ENCODE data around the gene FITM1. TPM values are rescaled to one million over a fixed set of nuclear protein-coding genes. Genes with fewer than 3 reads are reported as not detected.

Gene FITM1
- total RNA-seq, 2 experiments from 2014 or later: 1.5 to 1.7 TPM

DNA sequence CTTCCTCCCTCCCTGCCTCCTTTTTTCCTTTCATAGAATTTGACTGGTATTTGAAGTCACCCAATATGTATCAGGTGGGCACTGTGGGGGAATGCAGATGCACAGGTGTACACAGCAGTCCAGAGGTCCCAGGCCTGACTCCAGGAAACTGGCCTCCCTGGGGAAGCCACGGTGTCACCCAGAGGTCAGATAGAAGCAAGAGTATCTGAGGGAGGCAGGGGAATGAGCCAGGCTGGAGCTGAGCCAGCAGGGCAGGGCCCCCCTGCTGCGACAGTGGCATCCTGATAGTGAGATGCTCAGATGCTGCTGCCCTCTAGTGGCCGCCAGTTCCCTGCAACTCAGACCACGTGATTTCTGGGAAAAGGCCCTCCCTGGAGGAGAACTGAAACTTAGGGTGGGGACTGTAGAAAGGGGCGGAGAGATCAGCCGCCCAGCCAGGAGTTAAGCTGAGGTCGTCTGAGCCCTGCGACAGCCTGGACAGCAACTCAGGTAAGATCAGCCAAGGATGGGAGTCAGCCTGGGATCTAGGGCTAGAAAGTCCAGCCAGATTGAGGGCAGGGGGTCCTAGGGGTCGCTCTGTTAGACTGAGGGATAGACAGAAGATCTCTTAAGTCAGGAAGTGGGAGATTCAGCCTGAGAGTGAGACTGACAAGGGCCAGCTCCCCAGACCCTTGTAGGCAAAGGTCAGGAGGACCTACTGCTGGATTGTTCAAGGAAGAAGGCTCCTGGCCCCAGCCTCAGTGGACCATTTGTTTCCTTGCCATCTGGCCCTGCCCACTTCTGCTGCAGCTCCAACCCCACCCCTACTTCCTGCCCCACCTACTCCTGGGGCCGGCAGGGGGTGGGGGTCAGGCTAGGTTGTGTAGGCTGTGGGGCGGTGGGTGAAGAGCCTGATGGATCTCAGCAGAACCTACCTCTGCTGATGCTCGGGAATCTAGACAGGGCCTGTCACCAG is 30.7 kb downstream of the FITM1 start, which contains the start of gene IRF9:
Gene IRF9 (plus strand): TSS at position 416 of the 955 bp plus-strand sequence. CDS start 880 bp downstream, outside the sequence.
- ATAC-seq (ENCODE audit: poor library complexity) (peak; percentile 84), DNase-seq (peak; percentile 94 to 100 (median 98))
- H3K36me3 ChIP-seq (ENCODE audit: insufficient read depth, low read length): peaks cover 74% of the 10 kb centered on the region
- H3K9me3 ChIP-seq (ENCODE audit: control insufficient read depth in 1 of 2, insufficient read depth in 1 of 2, low read length in 2 of 2): no peaks in the 10 kb centered on the region
- TF ChIP-seq, protein P1, sequence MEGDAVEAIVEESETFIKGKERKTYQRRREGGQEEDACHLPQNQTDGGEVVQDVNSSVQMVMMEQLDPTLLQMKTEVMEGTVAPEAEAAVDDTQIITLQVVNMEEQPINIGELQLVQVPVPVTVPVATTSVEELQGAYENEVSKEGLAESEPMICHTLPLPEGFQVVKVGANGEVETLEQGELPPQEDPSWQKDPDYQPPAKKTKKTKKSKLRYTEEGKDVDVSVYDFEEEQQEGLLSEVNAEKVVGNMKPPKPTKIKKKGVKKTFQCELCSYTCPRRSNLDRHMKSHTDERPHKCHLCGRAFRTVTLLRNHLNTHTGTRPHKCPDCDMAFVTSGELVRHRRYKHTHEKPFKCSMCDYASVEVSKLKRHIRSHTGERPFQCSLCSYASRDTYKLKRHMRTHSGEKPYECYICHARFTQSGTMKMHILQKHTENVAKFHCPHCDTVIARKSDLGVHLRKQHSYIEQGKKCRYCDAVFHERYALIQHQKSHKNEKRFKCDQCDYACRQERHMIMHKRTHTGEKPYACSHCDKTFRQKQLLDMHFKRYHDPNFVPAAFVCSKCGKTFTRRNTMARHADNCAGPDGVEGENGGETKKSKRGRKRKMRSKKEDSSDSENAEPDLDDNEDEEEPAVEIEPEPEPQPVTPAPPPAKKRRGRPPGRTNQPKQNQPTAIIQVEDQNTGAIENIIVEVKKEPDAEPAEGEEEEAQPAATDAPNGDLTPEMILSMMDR (IDR thresholded peaks at IDR 0.05): peak; percentile 84
- peak within 1 kb of the TSS; percentile 97 to 98 for H3K27ac ChIP-seq (ENCODE audit: low read depth in 1 of 2, low read length in 2 of 2)
- no peaks in the 10 kb centered on the region for H3K27me3 ChIP-seq (ENCODE audit: control insufficient read depth in 1 of 2, insufficient read depth in 2 of 2, low read length in 2 of 2)
- Mint-ChIP-seq H3K27ac (peak within 1 kb of the TSS; percentile 98), H3K36me3 (ENCODE audit: low read depth) (peaks cover 87% of the 10 kb centered on the region), H3K9me3 (no peaks in the 10 kb centered on the region), H3K4me1 (ENCODE audit: low read depth) (peaks cover 57% of the 10 kb centered on the region), H3K27me3 (no peaks in the 10 kb centered on the region), H3K4me3 (peak within 1 kb of the TSS; percentile 95)
- POLR2A ChIA-PET: interaction anchor here (0.6 to 5.0 kb wide), 38 partner anchors 10 to 840 kb away, joined by 3 to 154 read pairs (median 10); partner anchors contain the start of genes CARMIL3, CHMP4A, CIDEB and DCAF11
- H3K4me3 ChIP-seq (ENCODE audit: low read length): peak within 1 kb of the TSS; percentile 95
- peaks cover 52% of the 10 kb centered on the region for H3K4me1 ChIP-seq (ENCODE audit: insufficient read depth, low read length)
- intact Hi-C loops (cut with DNase I, micrococcal nuclease): loop anchor here (1.0 to 5.0 kb wide), 11 partner anchors 13 to 149 kb away; partner anchors contain the start of genes DCAF11 (in 2 of the 2), NRL (in 2 of the 2), PSME1 (in 2 of the 2) and CHMP4A (in 1 of the 2)
- CTCF ChIA-PET: interaction anchor here (0.6 to 3.1 kb wide), 35 partner anchors 10 to 1330 kb away, joined by 3 to 33 read pairs (median 4); partner anchors contain the start of genes CARMIL3, CHMP4A, DCAF11 and EMC9

DNA sequence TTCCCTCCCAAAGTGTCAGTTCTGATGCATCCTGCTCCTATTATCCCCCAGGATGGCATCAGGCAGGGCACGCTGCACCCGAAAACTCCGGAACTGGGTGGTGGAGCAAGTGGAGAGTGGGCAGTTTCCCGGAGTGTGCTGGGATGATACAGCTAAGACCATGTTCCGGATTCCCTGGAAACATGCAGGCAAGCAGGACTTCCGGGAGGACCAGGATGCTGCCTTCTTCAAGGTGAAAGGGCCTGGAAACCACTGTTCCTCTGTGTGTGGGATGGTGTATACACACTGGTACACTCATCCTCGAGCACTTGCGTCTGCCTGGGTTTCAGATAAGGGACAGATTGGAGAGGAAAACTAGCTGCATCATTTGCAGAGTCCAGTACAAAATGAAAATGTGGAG is 31.6 kb downstream of the FITM1 start:
- ChIA-PET POLR2A (interaction anchor here (1.0 to 5.0 kb wide), 27 partner anchors 9 to 269 kb away, joined by 3 to 154 read pairs (median 14); partner anchors contain the start of genes CHMP4A, CIDEB, DCAF11 and EMC9), CTCF (interaction anchor here (1.1 to 3.1 kb wide), 10 partner anchors 9 to 55 kb away, joined by 3 to 33 read pairs (median 16); partner anchors contain the start of genes CHMP4A, DCAF11, IPO4 and NRL)
- Mint-ChIP-seq H3K27ac (peak overlapping the region; percentile 98), H3K4me1 (ENCODE audit: low read depth) (peaks cover 57% of the 10 kb centered on the region), H3K9me3 (no peaks in the 10 kb centered on the region), H3K36me3 (ENCODE audit: low read depth) (peaks cover 90% of the 10 kb centered on the region), H3K4me3 (peak overlapping the region; percentile 95), H3K27me3 (no peaks in the 10 kb centered on the region)
- H3K9me3 ChIP-seq (ENCODE audit: control insufficient read depth in 1 of 2, insufficient read depth in 1 of 2, low read length in 2 of 2): no peaks in the 10 kb centered on the region
- no peaks in the 10 kb centered on the region for H3K27me3 ChIP-seq (ENCODE audit: control insufficient read depth in 1 of 2, insufficient read depth in 2 of 2, low read length in 2 of 2)
- no peak for DNase-seq
- no peak for ATAC-seq (ENCODE audit: poor library complexity)
- H3K27ac ChIP-seq (ENCODE audit: low read depth in 1 of 2, low read length in 2 of 2): peak overlapping the region; percentile 97 to 98
- TF ChIP-seq, protein P1 (IDR thresholded peaks at IDR 0.05): no peak
- H3K36me3 ChIP-seq (ENCODE audit: insufficient read depth, low read length): peaks cover 76% of the 10 kb centered on the region
- intact Hi-C loops (cut with DNase I, micrococcal nuclease): loop anchor here in 1 of 2 experiments (5.0 kb wide), 1 partner anchor 150 kb away; no protein-coding TSS in a partner anchor
- peak overlapping the region; percentile 95 for H3K4me3 ChIP-seq (ENCODE audit: low read length)
- H3K4me1 ChIP-seq (ENCODE audit: insufficient read depth, low read length): peaks cover 52% of the 10 kb centered on the region

DNA sequence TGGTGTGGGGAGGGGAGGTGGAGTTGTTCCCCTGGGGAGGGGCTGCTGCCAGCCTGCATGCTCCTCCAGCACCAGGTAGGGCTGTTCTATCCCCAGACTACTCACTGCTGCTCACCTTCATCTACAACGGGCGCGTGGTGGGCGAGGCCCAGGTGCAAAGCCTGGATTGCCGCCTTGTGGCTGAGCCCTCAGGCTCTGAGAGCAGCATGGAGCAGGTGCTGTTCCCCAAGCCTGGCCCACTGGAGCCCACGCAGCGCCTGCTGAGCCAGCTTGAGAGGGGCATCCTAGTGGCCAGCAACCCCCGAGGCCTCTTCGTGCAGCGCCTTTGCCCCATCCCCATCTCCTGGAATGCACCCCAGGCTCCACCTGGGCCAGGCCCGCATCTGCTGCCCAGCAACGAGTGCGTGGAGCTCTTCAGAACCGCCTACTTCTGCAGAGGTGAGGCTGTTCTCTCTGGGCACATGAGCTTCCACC is 34.1 kb downstream of the FITM1 start:
- ChIA-PET POLR2A (interaction anchor here (0.9 to 2.6 kb wide), 7 partner anchors 18 to 56 kb away, joined by 3 to 11 read pairs (median 5); partner anchors contain the start of genes DCAF11, EMC9, IPO4 and NRL), CTCF (no interaction called here)
- Histone ChIP-seq H3K4me1 (ENCODE audit: insufficient read depth, low read length) (peaks cover 52% of the 10 kb centered on the region), H3K27ac (ENCODE audit: low read depth in 1 of 2, low read length in 2 of 2) (no peak overlapping the region), H3K27me3 (ENCODE audit: control insufficient read depth in 1 of 2, insufficient read depth in 2 of 2, low read length in 2 of 2) (no peaks in the 10 kb centered on the region), H3K9me3 (ENCODE audit: control insufficient read depth in 1 of 2, insufficient read depth in 1 of 2, low read length in 2 of 2) (no peaks in the 10 kb centered on the region), H3K4me3 (ENCODE audit: low read length) (no peak overlapping the region), H3K36me3 (ENCODE audit: insufficient read depth, low read length) (peaks cover 73% of the 10 kb centered on the region)
- Mint-ChIP-seq H3K4me3 (peak overlapping the region; percentile 95), H3K4me1 (ENCODE audit: low read depth) (peaks cover 70% of the 10 kb centered on the region), H3K36me3 (ENCODE audit: low read depth) (peaks cover 89% of the 10 kb centered on the region), H3K9me3 (no peaks in the 10 kb centered on the region), H3K27ac (peak overlapping the region; percentile 98), H3K27me3 (no peaks in the 10 kb centered on the region)
- intact Hi-C loops (cut with DNase I, micrococcal nuclease): loop anchor here in 1 of 2 experiments (2.0 to 5.0 kb wide), 2 partner anchors 22 to 152 kb away; no protein-coding TSS in a partner anchor
- TF ChIP-seq, protein P1 (IDR thresholded peaks at IDR 0.05): no peak
- ATAC-seq (ENCODE audit: poor library complexity) (no peak), DNase-seq (no peak)
